ENCODE data around the gene PTK6. TPM values are rescaled to one million over a fixed set of nuclear protein-coding genes. Genes with fewer than 3 reads are reported as not detected.
"Not testable (repeated sequence)": the region's sequence is repeated elsewhere in the genome, so short reads cannot be mapped to it uniquely, and the experiment has no call there.

The PTK6 gene
- total RNA-seq, 2 experiments from 2014 or later, result 0.34 to 0.78 TPM

DNA sequence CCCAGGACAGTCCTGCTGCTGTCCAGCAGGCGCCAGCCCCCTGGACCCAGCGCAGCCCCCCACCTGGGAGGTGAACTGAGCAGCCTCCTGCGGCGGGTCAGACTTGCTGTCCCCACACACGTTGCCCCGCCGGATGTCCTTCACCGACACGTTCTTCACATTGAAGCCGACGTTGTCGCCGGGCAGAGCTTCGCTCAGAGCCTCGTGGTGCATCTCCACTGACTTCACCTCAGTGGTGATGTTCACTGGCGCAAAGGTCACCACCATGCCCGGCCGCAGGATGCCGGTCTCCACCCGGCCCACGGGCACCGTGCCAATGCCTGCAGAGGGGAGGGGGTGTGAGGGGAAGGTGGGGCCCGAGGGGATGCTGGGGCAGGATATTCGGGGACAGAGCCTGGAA is 46.8 kb downstream of the PTK6 start:
- no peaks in the 10 kb centered on the region for H3K9me3 Mint-ChIP-seq
- H3K36me3 Mint-ChIP-seq, result no peaks in the 10 kb centered on the region
- no peak overlapping the region for H3K4me3 Mint-ChIP-seq
- peaks cover 13% of the 10 kb centered on the region for H3K27me3 Mint-ChIP-seq
- no peak for DNase-seq
- ChIA-PET POLR2A (no interaction called here), CTCF (no interaction called here)
- H3K4me1 Mint-ChIP-seq (ENCODE audit: low read depth), result no peaks in the 10 kb centered on the region
- no peak overlapping the region for H3K27ac Mint-ChIP-seq
- intact Hi-C loops (cut with micrococcal nuclease), result no loop called here

DNA sequence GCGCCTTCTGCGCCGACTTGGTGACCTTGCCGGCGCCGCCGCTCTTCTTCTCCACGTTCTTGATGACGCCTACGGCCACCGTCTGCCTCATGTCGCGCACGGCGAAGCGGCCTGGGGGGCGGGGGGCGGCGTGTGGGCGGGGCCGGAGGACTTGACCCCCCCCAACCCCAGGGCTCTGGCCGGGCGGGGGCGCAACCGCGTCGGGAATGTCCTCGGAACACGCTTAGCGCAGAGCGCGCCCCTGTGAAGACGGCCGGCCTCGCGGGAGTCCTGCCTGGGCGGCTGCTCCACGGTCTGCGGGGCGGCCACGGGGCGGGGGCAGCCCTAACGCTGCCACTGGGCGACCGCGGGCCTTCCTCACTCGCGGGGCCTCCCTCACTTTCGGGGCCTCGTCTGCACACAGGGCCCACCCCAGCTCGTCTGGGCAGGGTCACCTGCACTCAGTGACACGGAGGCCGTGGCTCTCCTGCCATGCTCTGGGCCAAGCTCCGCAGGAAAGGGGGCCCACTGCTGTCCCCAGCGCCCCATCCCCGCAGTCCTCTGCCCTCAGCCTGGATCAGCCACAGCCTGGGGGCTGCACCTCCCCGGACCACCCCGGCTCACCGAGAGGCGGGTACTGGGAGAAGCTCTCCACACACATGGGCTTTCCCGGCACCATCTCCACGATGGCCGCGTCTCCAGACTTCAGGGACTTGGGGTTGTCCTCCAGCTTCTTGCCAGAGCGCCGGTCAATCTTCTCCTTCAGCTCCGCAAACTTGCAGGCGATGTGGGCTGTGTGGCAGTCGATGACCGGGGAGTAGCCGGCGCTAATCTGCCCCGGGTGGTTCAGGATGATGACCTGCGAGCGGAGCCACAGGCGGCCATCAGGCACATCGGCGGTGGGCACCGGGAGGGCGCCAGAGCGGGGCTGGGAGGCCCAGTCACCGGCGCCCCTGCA is 48.6 kb downstream of the PTK6 start:
- Mint-ChIP-seq H3K4me1 (ENCODE audit: low read depth) (no peaks in the 10 kb centered on the region), H3K4me3 (no peak overlapping the region), H3K9me3 (no peaks in the 10 kb centered on the region), H3K36me3 (no peaks in the 10 kb centered on the region), H3K27me3 (peaks cover 17% of the 10 kb centered on the region), H3K27ac (no peak overlapping the region)
- DNase-seq, result no peak
- intact Hi-C loops (cut with micrococcal nuclease), result no loop called here
- ChIA-PET POLR2A (no interaction called here), CTCF (no interaction called here)

DNA sequence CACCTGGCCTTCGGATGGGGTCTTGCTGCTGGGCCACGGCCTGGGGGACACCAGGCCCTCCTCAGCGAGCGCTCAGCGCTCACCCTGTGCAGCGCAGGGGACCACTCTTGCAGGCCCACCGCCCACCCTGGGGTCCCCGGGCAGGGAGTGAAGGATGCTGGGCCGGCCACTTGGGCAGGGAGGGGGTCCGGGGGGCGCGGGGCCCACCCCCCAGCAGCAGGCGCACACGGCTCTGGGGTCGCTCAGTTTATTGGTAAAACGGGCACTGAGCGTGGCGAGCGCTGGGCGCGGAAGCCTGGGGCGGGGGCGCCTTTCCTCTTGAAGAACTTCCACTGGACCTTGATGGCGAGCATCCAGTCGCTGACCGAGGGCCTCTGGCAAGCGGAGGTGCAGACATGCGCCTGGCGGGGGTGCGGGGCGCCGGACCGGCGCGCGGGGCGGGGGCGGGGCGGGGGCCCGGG is 49.4 kb downstream of the PTK6 start:
- peaks cover 22% of the 10 kb centered on the region for H3K27me3 Mint-ChIP-seq
- ChIA-PET CTCF (no interaction called here), POLR2A (no interaction called here)
- peaks cover 1% of the 10 kb centered on the region for H3K4me1 Mint-ChIP-seq (ENCODE audit: low read depth)
- H3K4me3 Mint-ChIP-seq, result no peak overlapping the region
- intact Hi-C loops (cut with micrococcal nuclease), result no loop called here
- no peak overlapping the region for H3K27ac Mint-ChIP-seq
- H3K36me3 Mint-ChIP-seq, result no peaks in the 10 kb centered on the region
- no peak for DNase-seq
- no peaks in the 10 kb centered on the region for H3K9me3 Mint-ChIP-seq

GRCh38 chr20:63487116-63487764 is 49.9 kb downstream of the PTK6 start:
- Mint-ChIP-seq H3K4me3 (no peak overlapping the region), H3K27me3 (peaks cover 27% of the 10 kb centered on the region), H3K4me1 (ENCODE audit: low read depth) (peaks cover 1% of the 10 kb centered on the region), H3K9me3 (no peaks in the 10 kb centered on the region), H3K36me3 (no peaks in the 10 kb centered on the region), H3K27ac (no peak overlapping the region)
- ChIA-PET POLR2A (no interaction called here), CTCF (interaction anchor here (1.0 kb wide), 1 partner anchor 10 kb away, joined by 4 read pairs; no protein-coding TSS in a partner anchor)
- intact Hi-C loops (cut with micrococcal nuclease), result no loop called here
- DNase-seq, result no peak

DNA sequence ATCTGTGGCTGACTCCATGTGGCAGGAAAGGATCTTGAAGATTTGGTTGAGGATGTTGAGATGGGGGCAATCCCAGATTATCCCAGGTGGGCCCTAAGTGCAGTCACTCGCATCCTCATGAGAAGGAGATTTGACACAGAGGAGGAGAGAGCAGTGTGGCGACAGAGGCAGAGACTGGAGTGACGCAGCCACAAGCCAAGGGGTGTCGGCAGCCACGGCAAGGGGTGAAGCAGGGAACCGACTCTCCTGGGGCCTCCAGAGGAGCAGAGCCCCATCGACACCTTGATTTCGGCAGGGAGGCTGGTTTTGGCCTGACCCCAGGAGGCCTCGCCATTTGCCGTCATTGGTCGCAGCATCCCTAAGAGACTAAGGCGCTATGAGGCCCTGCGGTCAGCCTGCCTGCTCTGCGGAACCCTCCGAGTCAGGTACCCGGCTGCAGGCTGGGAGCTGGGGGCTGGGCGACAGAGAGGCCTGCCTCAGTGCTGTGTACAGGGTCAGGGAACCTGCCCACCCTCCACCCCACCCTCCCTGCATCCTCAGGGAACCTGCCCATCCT is 50.8 kb downstream of the PTK6 start:
- no peak overlapping the region for H3K27ac Mint-ChIP-seq
- H3K9me3 Mint-ChIP-seq, result no peaks in the 10 kb centered on the region
- CTCF ChIA-PET, result interaction anchor here (1.0 kb wide), 1 partner anchor 10 kb away, joined by 4 read pairs; no protein-coding TSS in a partner anchor
- H3K4me3 Mint-ChIP-seq, result no peak overlapping the region
- POLR2A ChIA-PET, result no interaction called here
- no peak for DNase-seq
- H3K36me3 Mint-ChIP-seq, result no peaks in the 10 kb centered on the region
- H3K4me1 Mint-ChIP-seq (ENCODE audit: low read depth), result peaks cover 1% of the 10 kb centered on the region
- peaks cover 27% of the 10 kb centered on the region for H3K27me3 Mint-ChIP-seq
- intact Hi-C loops (cut with micrococcal nuclease), result no loop called here

DNA sequence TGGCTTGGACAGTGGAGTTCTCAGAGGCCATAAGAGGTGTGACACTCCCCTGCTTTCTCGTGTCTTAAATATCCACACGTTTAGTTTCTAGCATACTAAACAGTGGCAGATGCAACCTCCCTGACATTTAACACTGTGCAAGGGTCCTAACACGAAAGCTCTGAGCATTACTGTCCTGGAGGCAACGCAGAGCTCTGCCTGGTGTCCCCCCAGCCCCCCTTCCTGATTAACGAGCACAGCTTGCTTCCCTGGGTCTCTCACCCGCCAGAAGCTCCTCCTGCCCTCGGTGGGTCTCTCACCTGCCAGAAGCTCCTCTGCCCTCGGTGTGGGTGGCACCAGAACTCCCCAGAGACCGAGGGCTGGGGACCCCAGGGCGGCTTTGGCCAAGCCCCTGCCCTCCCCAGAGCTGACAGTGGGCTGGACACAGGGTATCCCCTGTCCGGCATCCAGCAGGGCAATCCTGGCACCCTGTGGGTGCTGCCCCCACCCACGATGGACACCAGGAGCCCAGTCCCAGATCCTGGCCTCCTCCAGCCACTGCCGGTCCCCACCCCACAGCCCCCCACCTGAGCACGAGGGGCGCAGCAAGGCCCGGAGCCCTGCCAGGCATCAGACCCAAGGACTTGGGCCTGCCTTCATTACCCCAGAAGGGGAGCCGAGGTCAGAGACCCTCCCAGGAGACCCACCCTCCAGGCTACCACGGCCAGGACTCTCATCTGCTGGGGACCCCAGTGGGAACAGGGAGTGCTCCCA is 52.3 kb downstream of the PTK6 start:
- Mint-ChIP-seq H3K27ac (no peak overlapping the region), H3K4me3 (no peak overlapping the region), H3K9me3 (no peaks in the 10 kb centered on the region), H3K36me3 (no peaks in the 10 kb centered on the region), H3K27me3 (peaks cover 30% of the 10 kb centered on the region), H3K4me1 (ENCODE audit: low read depth) (peaks cover 1% of the 10 kb centered on the region)
- DNase-seq, result no peak
- CTCF ChIA-PET, result interaction anchor here (0.6 to 1.3 kb wide), 2 partner anchors 12 to 14 kb away, joined by 3 to 8 read pairs; no protein-coding TSS in a partner anchor
- intact Hi-C loops (cut with micrococcal nuclease), result no loop called here
- POLR2A ChIA-PET, result no interaction called here

DNA sequence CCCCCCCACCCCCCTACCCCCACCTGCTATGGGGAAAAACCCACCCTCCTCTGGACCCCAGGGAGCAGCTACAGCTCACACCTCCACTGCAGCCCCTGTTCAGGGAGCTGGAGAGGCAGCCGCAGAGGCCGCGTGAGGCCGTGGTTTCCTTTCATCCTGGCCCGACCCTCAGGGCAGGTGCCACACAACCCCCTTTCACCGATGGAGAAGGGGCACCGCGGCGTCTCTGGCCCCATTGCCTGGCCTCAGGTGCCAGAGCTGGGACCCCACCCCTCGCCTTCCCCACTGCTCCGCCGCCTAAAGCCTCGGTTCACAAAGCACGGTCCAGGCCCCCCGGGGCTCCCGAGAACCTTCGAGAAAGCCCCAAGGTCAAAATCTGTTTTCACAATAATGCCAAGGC is 52.9 kb downstream of the PTK6 start:
- H3K4me1 Mint-ChIP-seq (ENCODE audit: low read depth), result peaks cover 1% of the 10 kb centered on the region
- H3K27me3 Mint-ChIP-seq, result peaks cover 31% of the 10 kb centered on the region
- intact Hi-C loops (cut with micrococcal nuclease), result no loop called here
- H3K27ac Mint-ChIP-seq, result no peak overlapping the region
- POLR2A ChIA-PET, result no interaction called here
- H3K36me3 Mint-ChIP-seq, result no peaks in the 10 kb centered on the region
- no peak overlapping the region for H3K4me3 Mint-ChIP-seq
- CTCF ChIA-PET, result interaction anchor here (0.6 to 1.3 kb wide), 2 partner anchors 12 to 14 kb away, joined by 3 to 8 read pairs; no protein-coding TSS in a partner anchor
- no peak for DNase-seq
- H3K9me3 Mint-ChIP-seq, result no peaks in the 10 kb centered on the region

DNA sequence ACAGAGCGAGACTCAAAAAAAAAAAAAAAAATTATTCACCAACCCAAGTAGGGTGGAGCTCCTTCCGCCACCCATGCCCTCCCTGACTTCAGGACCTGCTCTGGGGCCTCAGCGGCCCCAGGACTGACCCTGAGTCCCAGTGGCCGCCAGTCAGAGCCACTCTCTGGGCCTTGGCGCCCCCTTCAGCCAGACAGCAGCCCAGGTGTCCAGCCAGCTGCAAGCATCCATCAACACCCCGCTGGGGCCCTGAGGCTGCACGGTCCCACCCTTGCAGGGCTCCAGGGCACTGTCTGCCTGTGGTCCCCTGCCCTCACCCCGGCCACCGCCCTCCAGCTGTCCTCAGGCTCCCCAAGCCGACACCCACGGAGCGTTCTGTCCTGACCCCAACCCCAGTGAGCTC is 53.3 kb downstream of the PTK6 start:
- H3K4me3 Mint-ChIP-seq, result no peak overlapping the region
- no peaks in the 10 kb centered on the region for H3K9me3 Mint-ChIP-seq
- H3K27me3 Mint-ChIP-seq, result peaks cover 30% of the 10 kb centered on the region
- no peak overlapping the region for H3K27ac Mint-ChIP-seq
- ChIA-PET POLR2A (interaction anchor here (0.7 kb wide), 1 partner anchor 13 kb away, joined by 3 read pairs; no protein-coding TSS in a partner anchor), CTCF (interaction anchor here (1.3 kb wide), 1 partner anchor 13 kb away, joined by 8 read pairs; no protein-coding TSS in a partner anchor)
- H3K36me3 Mint-ChIP-seq, result no peaks in the 10 kb centered on the region
- DNase-seq, result no peak
- peaks cover 1% of the 10 kb centered on the region for H3K4me1 Mint-ChIP-seq (ENCODE audit: low read depth)
- intact Hi-C loops (cut with micrococcal nuclease), result loop anchor here (1.0 kb wide), 1 partner anchor 49 kb away; no protein-coding TSS in a partner anchor

DNA sequence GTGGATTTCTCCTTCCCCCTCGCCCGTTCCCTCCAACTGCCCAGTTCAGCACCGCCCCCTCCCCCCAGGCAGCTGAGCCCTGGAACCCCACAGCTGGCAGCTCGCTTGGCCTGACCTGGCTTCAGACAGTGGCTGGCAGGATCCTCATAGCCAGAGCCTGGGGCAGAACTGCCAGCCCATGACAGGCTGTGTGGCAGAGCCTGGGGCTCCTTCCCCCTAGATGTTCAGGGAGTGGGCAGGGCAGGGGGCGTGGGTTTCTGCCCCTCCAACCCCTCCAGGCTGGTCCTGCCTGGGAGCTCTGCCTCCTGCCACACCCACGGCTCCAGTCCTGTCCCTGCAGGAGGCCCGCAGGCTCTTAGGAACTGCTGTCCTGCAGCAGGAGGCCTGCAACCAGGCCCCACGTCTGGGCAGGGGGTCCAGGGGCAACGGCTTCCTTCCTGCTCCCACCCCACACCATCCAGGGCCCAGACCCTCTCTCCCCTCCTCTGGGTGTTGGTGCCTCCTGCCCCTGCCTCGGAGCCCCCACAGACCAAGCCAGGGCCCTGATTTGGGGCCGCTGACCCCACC is 55.1 kb downstream of the PTK6 start:
- Mint-ChIP-seq H3K27me3 (peaks cover 35% of the 10 kb centered on the region), H3K9me3 (no peaks in the 10 kb centered on the region), H3K4me1 (ENCODE audit: low read depth) (peaks cover 1% of the 10 kb centered on the region), H3K36me3 (no peaks in the 10 kb centered on the region), H3K4me3 (no peak overlapping the region), H3K27ac (no peak overlapping the region)
- POLR2A ChIA-PET, result no interaction called here
- CTCF ChIA-PET, result interaction anchor here (0.7 kb wide), 1 partner anchor 14 kb away, joined by 5 read pairs; no protein-coding TSS in a partner anchor
- intact Hi-C loops (cut with micrococcal nuclease), result no loop called here
- no peak for DNase-seq

DNA sequence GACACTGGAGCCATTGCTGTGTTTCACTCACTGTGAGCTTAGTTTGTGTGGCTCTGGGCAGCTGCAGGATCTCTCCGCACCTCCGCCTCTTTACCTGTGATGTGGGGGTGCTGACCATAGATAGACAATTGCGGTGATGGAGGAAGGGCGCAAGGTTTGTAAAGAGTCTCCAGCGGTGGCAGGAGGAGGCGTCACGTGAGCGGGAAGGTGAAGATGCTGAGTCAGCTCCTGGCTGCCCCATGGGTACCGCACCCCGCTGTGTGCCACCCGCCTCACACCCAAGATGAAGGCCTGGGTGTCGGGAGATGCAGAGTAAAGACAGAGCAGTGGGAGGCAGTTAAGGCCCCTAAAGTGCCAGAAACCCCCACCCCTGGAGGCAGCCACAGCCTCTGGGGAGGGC is 55.7 kb downstream of the PTK6 start:
- H3K27me3 Mint-ChIP-seq, result peaks cover 38% of the 10 kb centered on the region
- POLR2A ChIA-PET, result no interaction called here

GRCh38 chr20:63479695-63480419 is 57.3 kb downstream of the PTK6 start:
- DNase-seq; POLR2A ChIA-PET; H3K9me3 Mint-ChIP-seq; H3K4me3 Mint-ChIP-seq; H3K27ac Mint-ChIP-seq; intact Hi-C loops (cut with micrococcal nuclease); H3K36me3 Mint-ChIP-seq; H3K4me1 Mint-ChIP-seq (ENCODE audit: low read depth): not testable (repeated sequence)
- CTCF ChIA-PET, result interaction anchor here (0.6 kb wide), 1 partner anchor 58 kb away, joined by 3 read pairs; no protein-coding TSS in a partner anchor
- H3K27me3 Mint-ChIP-seq, result peaks cover 44% of the 10 kb centered on the region

More for the DNA sequence above, 55.7 kb downstream of the PTK6 start:
- intact Hi-C loops (cut with micrococcal nuclease), result no loop called here
- Mint-ChIP-seq H3K9me3 (no peaks in the 10 kb centered on the region), H3K4me3 (no peak overlapping the region), H3K36me3 (no peaks in the 10 kb centered on the region), H3K27ac (no peak overlapping the region), H3K4me1 (ENCODE audit: low read depth) (peaks cover 1% of the 10 kb centered on the region)
- DNase-seq, result no peak
- CTCF ChIA-PET, result no interaction called here
